H1 (cell line): ENCODE data around the gene SERPINB6. TPM values are rescaled to one million over a fixed set of nuclear protein-coding genes. Genes with fewer than 3 reads are reported as not detected.
A peak's percentile ranks its signal among the peaks of the same experiment; 100 is the strongest.

ENCODE experiments used
- CTCF ChIA-PET: fragments of 300-600 bp; sonication (Branson Sonifier 250); formaldehyde crosslinking; loops from one replicate; lab custom pipeline; 2021; ENCODE audit not compliant: partially characterized antibody; lab: Charles Lee
- POLR2A ChIA-PET: fragments of 300-600 bp; sonication (Branson Sonifier 250); formaldehyde crosslinking; loops from one replicate; lab custom pipeline; 2021; ENCODE audit warnings: inconsistent platforms; ENCODE audit not compliant: partially characterized antibody; lab: Charles Lee
- DNase-seq, 2 experiments: peaks; one replicate each; pipeline versions ENCODE4 v3.0.0 to v3.0.0-alpha.2; 2010 to 2022; ENCODE audit warnings: low spot score in 2 of 2, low read depth in 1 of 2, mixed read lengths in 1 of 2
- FAIRE-seq: peaks from 2 replicates; lab custom pipeline; 2011; peaks lifted over from hg19 to GRCh38; lab: Jason Lieb, UNC
- H2AFZ ChIP-seq: 2 replicates; pipeline ENCODE4 v1.8.1; 2012; ENCODE audit warnings: low read length, inconsistent platforms
- H2AK5ac ChIP-seq: 2 replicates; pipeline ENCODE4 v1.6.1; 2013; ENCODE audit warnings: low read depth, low read length
- H2BK120ac ChIP-seq: replicated peaks from 2 replicates; pipeline ENCODE3; 2013; ENCODE audit warnings: low read depth, low read length, inconsistent platforms
- H2BK12ac ChIP-seq: 2 replicates; pipeline ENCODE4 v1.6.1; 2013; ENCODE audit warnings: low read depth, low read length
- H2BK15ac ChIP-seq: 2 replicates; pipeline ENCODE4 v1.6.1; 2013; ENCODE audit warnings: low read length
- H2BK20ac ChIP-seq: 2 replicates; pipeline ENCODE4 v1.6.1; 2013; ENCODE audit warnings: low read length
- H2BK5ac ChIP-seq: 2 replicates; pipeline ENCODE4 v1.6.1; 2013; ENCODE audit warnings: low read depth, low read length
- H3K14ac ChIP-seq: 2 replicates; pipeline ENCODE4 v1.6.1; 2013; ENCODE audit warnings: inconsistent platforms; ENCODE audit not compliant: insufficient read length
- H3K18ac ChIP-seq: 2 replicates; pipeline ENCODE4 v1.6.1; 2013; ENCODE audit warnings: low read length; ENCODE audit errors: extremely low read depth
- H3K23ac ChIP-seq: 2 replicates; pipeline ENCODE4 v1.6.1; 2013; ENCODE audit warnings: inconsistent platforms; ENCODE audit not compliant: insufficient read length
- H3K23me2 ChIP-seq: 2 replicates; pipeline ENCODE4 v1.6.1; 2013; ENCODE audit warnings: low read depth, low read length
- H3K27ac ChIP-seq: 2 replicates; pipeline ENCODE4 v1.6.1; 2011; ENCODE audit warnings: low read depth, low read length, inconsistent platforms
- H3K27me3 ChIP-seq, 4 experiments: replicated peaks in 1 of 4; 1 replicate in 1 of 4; 2 replicates in 3 of 4; pipeline versions ENCODE4 v1.6.1 to v1.8.1; 2011 to 2013; ENCODE audit warnings: low read length in 3 of 4, mild to moderate bottlenecking in 3 of 4, inconsistent platforms in 2 of 4, mixed read lengths in 2 of 4, moderate library complexity in 1 of 4; ENCODE audit not compliant: control insufficient read depth in 3 of 4, insufficient read depth in 3 of 4; ENCODE audit errors: extremely low read depth in 1 of 4
- H3K36me3 ChIP-seq, 4 experiments: 2 replicates each; pipeline versions ENCODE4 v1.6.1 to v1.8.1; 2011 to 2013; ENCODE audit warnings: mild to moderate bottlenecking in 4 of 4, low read length in 3 of 4, moderate library complexity in 2 of 4, control low read depth in 1 of 4, inconsistent platforms in 1 of 4; ENCODE audit not compliant: insufficient read depth in 4 of 4, control insufficient read depth in 2 of 4
- H3K4ac ChIP-seq: replicated peaks from 2 replicates; pipeline ENCODE3; 2013; ENCODE audit warnings: low read length, low read depth, mixed read lengths, inconsistent platforms; ENCODE audit not compliant: insufficient read length
- H3K4me1 ChIP-seq, 4 experiments: replicated peaks in 1 of 4; 1 replicate in 1 of 4; 2 replicates in 3 of 4; pipeline versions ENCODE4 v1.6.1 to v1.8.1; 2011 to 2013; ENCODE audit warnings: low read length in 3 of 4, inconsistent platforms in 2 of 4, mixed read lengths in 1 of 4; ENCODE audit not compliant: insufficient read depth in 4 of 4, control insufficient read depth in 3 of 4
- H3K4me2 ChIP-seq, 2 experiments: 2 replicates each; pipeline versions ENCODE4 v1.6.1 to v1.8.1; 2011 to 2013; ENCODE audit warnings: low read depth in 2 of 2, low read length in 2 of 2, control low read depth in 1 of 2, inconsistent platforms in 1 of 2, mild to moderate bottlenecking in 1 of 2; ENCODE audit not compliant: insufficient read depth in 1 of 2
- H3K4me3 ChIP-seq, 4 experiments: fragments of 200-600, 300-600 bp in 1 of 4; sonication (generic), shearing (Covaris generic), sonication (Bioruptor Twin) in 1 of 4; 2 replicates each; pipeline versions ENCODE4 v1.5.1 to v1.8.1; 2011 to 2016; ENCODE audit warnings: low read length in 4 of 4, low read depth in 3 of 4, control low read depth in 2 of 4, inconsistent platforms in 2 of 4, mild to moderate bottlenecking in 2 of 4, mixed read lengths in 1 of 4, moderate library complexity in 1 of 4; ENCODE audit not compliant: insufficient read depth in 2 of 4; ENCODE audit errors: extremely low read depth in 1 of 4
- H3K56ac ChIP-seq: replicated peaks from 2 replicates; pipeline ENCODE3; 2013; ENCODE audit warnings: low read depth, mild to moderate bottlenecking, mixed read lengths, low read length, inconsistent platforms; ENCODE audit not compliant: insufficient read length
- H3K79me1 ChIP-seq: 2 replicates; pipeline ENCODE4 v1.6.1; 2013; ENCODE audit warnings: low read depth, low read length, control low read depth
- H3K79me2 ChIP-seq, 2 experiments: 2 replicates each; pipeline versions ENCODE4 v1.6.1 to v1.8.1; 2012 to 2013; ENCODE audit warnings: low read length in 2 of 2, mild to moderate bottlenecking in 2 of 2, inconsistent platforms in 1 of 2; ENCODE audit not compliant: insufficient read depth in 2 of 2, control insufficient read depth in 1 of 2
- H3K9ac ChIP-seq, 4 experiments: replicated peaks in 1 of 4; 1 replicate in 1 of 4; 2 replicates in 3 of 4; pipeline versions ENCODE4 v1.6.1 to v1.8.1; 2011 to 2013; ENCODE audit warnings: low read depth in 3 of 4, low read length in 3 of 4, control low read depth in 2 of 4, mild to moderate bottlenecking in 2 of 4, moderate library complexity in 2 of 4, inconsistent platforms in 1 of 4; ENCODE audit errors: extremely low read depth in 1 of 4
- H3K9me3 ChIP-seq, 2 experiments: 2 replicates each; pipeline versions ENCODE4 v1.6.1 to v1.8.1; 2012 to 2013; ENCODE audit warnings: mild to moderate bottlenecking in 2 of 2, moderate library complexity in 2 of 2, control low read depth in 1 of 2, inconsistent platforms in 1 of 2, low read depth in 1 of 2, low read length in 1 of 2, mixed read lengths in 1 of 2; ENCODE audit not compliant: insufficient read depth in 2 of 2
- H4K20me1 ChIP-seq, 2 experiments: replicated peaks in 1 of 2; 2 replicates each; pipeline versions ENCODE3 to v1.8.1; 2011 to 2013; ENCODE audit warnings: inconsistent platforms in 2 of 2, low read length in 2 of 2, mild to moderate bottlenecking in 1 of 2; ENCODE audit not compliant: insufficient read depth in 2 of 2, control insufficient read depth in 1 of 2
- H4K5ac ChIP-seq: 2 replicates; pipeline ENCODE4 v1.6.1; 2013; ENCODE audit warnings: low read length, low read depth, mixed read lengths, inconsistent platforms; ENCODE audit not compliant: insufficient read length
- H4K8ac ChIP-seq: 2 replicates; pipeline ENCODE4 v1.8.0; 2013; ENCODE audit warnings: mild to moderate bottlenecking, moderate library complexity, low read length, inconsistent platforms; ENCODE audit not compliant: insufficient read depth; ENCODE audit errors: extremely low read depth
- H4K91ac ChIP-seq: replicated peaks from 2 replicates; pipeline ENCODE3; 2013; ENCODE audit warnings: low read length, mixed read lengths, inconsistent platforms; ENCODE audit not compliant: insufficient read length
- ATF2 ChIP-seq: IDR thresholded peaks from 2 replicates; pipeline ENCODE4 v1.6.1; 2012; ENCODE audit warnings: low read length, inconsistent platforms
- CTCF ChIP-seq, 3 experiments: IDR thresholded peaks; 1 replicate in 2 of 3; 2 replicates in 1 of 3; pipeline versions ENCODE4 v1.5.1 to v1.6.1; 2011; ENCODE audit warnings: low read length in 3 of 3, mild to moderate bottlenecking in 3 of 3, inconsistent platforms in 2 of 3, low read depth in 1 of 3, moderate library complexity in 1 of 3; ENCODE audit not compliant: insufficient read depth in 1 of 3; ENCODE audit errors: control extremely low read depth in 1 of 3
- HDAC2 ChIP-seq, 2 experiments: fragments of 300-600 bp in 1 of 2; sonication (generic) in 1 of 2; IDR thresholded peaks; 2 replicates each; pipeline ENCODE4 v1.6.1; 2011 to 2012; ENCODE audit warnings: low read depth in 2 of 2, low read length in 2 of 2, mild to moderate bottlenecking in 2 of 2, moderate library complexity in 2 of 2, borderline replicate concordance in 1 of 2, inconsistent platforms in 1 of 2
- HDAC6 ChIP-seq: IDR thresholded peaks from one replicate; pipeline ENCODE4 v1.7.1; 2012; ENCODE audit warnings: low read depth, mild to moderate bottlenecking, inconsistent platforms, low read length, moderate library complexity
- JUN ChIP-seq: IDR thresholded peaks from 2 replicates; pipeline ENCODE4 v1.6.1; 2011; ENCODE audit warnings: low read depth, mild to moderate bottlenecking, improper control_type of control experiment, low read length
- POU5F1 ChIP-seq: IDR thresholded peaks from 2 replicates; pipeline ENCODE4 v1.6.1; 2011; ENCODE audit warnings: low read depth, mild to moderate bottlenecking, low read length, moderate library complexity
- RNF2 ChIP-seq: fragments of 200-900, 300-1000 bp; sonication (generic); IDR thresholded peaks from 2 replicates; pipeline ENCODE4 v1.7.1; 2016; ENCODE audit warnings: borderline replicate concordance, low read depth, mild to moderate bottlenecking, antibody characterized with exemption, low read length; ENCODE audit not compliant: poor library complexity, severe bottlenecking; ENCODE audit errors: missing control alignments
- SP2 ChIP-seq: IDR thresholded peaks from 2 replicates; pipeline ENCODE4 v1.6.1; 2012; ENCODE audit warnings: mild to moderate bottlenecking, low read length, inconsistent platforms
- SUZ12 ChIP-seq: fragments of 200-600 bp; sonication (generic); IDR thresholded peaks from 2 replicates; pipeline ENCODE4 v1.6.1; 2012; ENCODE audit warnings: mild to moderate bottlenecking, inconsistent platforms, low read length, moderate library complexity, mixed read lengths
- WGBS, 2 experiments: shearing (Covaris generic) in 1 of 2; methylation state at CpG; one replicate each; pipeline versions ENCODE4 v1.1.6 to v1.1.7; 2013 to 2015; ENCODE audit warnings: low lambda C conversion rate in 2 of 2, mixed read lengths in 2 of 2, inconsistent platforms in 1 of 2, low coverage in 1 of 2, missing lambda C conversion rate in 1 of 2; ENCODE audit not compliant: insufficient replicate concordance in 2 of 2, insufficient coverage in 1 of 2, insufficient read length in 1 of 2; ENCODE audit errors: extremely low coverage in 1 of 2, missing lambda C conversion rate in 1 of 2; 5-methylcytosine and 5-hydroxymethylcytosine counted together
- polyA plus RNA-seq, 7 experiments: library from polyadenylated mRNA; depleted of rRNA in 3 of 7; stranded (reverse) in 5 of 7; unstranded in 2 of 7; fragments of >200 nt in 5 of 7; fragments of 200-250 nt in 2 of 7; gene quantifications; 1 replicate in 5 of 7; 2 replicates in 1 of 7; 4 replicates in 1 of 7; pipeline versions ENCODE4 v1.2.1 to v1.2.3, GENCODE V29; 2011 to 2013; ENCODE audit warnings: missing spikeins in 2 of 7, mixed read lengths in 2 of 7
- total RNA-seq: library from RNA; stranded (reverse); fragmentation: NEBNext Ultra II Directional; extraction: Animal tissue kit (Norgen Biotek cat#: 25700); gene quantifications from 2 replicates; pipeline ENCODE4 v1.2.1, GENCODE V29; 2021

Gene SERPINB6
- total and polyA plus RNA-seq, 2 of the 8 experiments (the other 6 are each of a cell fraction or from before 2014, with no cell fraction given) = 27.2 to 29.4 TPM

DNA sequence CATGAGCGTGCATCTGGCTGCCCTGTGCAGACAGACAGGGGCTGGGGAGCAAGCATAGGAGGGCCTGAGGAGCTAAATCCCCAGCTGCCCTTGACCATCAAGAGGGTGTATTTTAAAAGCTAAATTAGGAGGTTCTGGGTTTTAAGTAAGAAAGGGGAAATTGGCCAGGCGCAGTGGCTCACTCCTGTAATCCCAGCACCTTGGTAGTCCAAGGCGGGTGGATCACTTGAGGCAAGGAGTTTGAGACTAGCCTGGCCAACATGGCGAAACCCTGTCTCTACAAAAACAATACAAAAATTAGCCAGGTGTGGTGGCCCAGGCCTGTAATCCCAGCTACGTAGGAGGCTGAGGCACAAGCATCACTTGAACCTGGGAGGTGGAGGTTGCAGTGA is 27.8 kb downstream of the SERPINB6 start:
- no peak overlapping the region for H2AK5ac ChIP-seq
- H3K18ac ChIP-seq = no peak overlapping the region
- no peak overlapping the region for H2BK120ac ChIP-seq
- no peak overlapping the region for H3K4me2 ChIP-seq
- H3K4me3 ChIP-seq = no peak overlapping the region
- no peaks in the 10 kb centered on the region for H3K27me3 ChIP-seq
- no peak overlapping the region for H2AFZ ChIP-seq
- WGBS, 2 experiments = 92% methylated on average over 5 of the region's 5 CpGs; no CpG with 5 or more reads in 1 of the 2 experiments
- no peaks in the 10 kb centered on the region for H4K20me1 ChIP-seq
- no peaks in the 10 kb centered on the region for H3K79me1 ChIP-seq
- H3K4me1 ChIP-seq = no peaks in the 10 kb centered on the region; a peak in 1 of 7 replicates
- ChIA-PET POLR2A (no interaction called here), CTCF (interaction anchor here (0.9 to 20.6 kb wide), 7 partner anchors 6 to 194 kb away, joined by 3 to 293 read pairs (median 4); partner anchors contain the start of gene SERPINB1)
- no peak overlapping the region for H3K27ac ChIP-seq
- H3K23me2 ChIP-seq = no peaks in the 10 kb centered on the region; the same call in 1 of the 2 replicates
- no peak overlapping the region for H3K23ac ChIP-seq
- H3K36me3 ChIP-seq = no peaks in the 10 kb centered on the region
- H3K4ac ChIP-seq = no peak overlapping the region
- peak overlapping the region; percentile 37; the same call in 1 of the 2 replicates for H2BK15ac ChIP-seq
- no peak overlapping the region for H2BK20ac ChIP-seq
- H4K5ac ChIP-seq = no peak overlapping the region
- no peak overlapping the region for H3K56ac ChIP-seq
- H2BK5ac ChIP-seq = no peak overlapping the region
- no peak overlapping the region for H4K8ac ChIP-seq
- no peaks in the 10 kb centered on the region; a peak in 1 of 4 replicates for H3K9me3 ChIP-seq
- FAIRE-seq (no peak), DNase-seq (peak in 1 of 2 experiments; percentile 39)
- no peaks in the 10 kb centered on the region for H3K79me2 ChIP-seq
- no peak overlapping the region for H2BK12ac ChIP-seq
- H3K9ac ChIP-seq = no peak overlapping the region
- H4K91ac ChIP-seq = peak overlapping the region; percentile 66
- no peak overlapping the region for H3K14ac ChIP-seq
- TF ChIP-seq SP2 (no peak), JUN (no peak), CTCF (IDR thresholded peaks at IDR 0.05; ENCODE audit: control extremely low read depth in 1 of 3, insufficient read depth in 1 of 3, low read depth in 1 of 3, low read length in 3 of 3) (no peak), HDAC2 (IDR thresholded peaks at IDR 0.05; ENCODE audit: borderline replicate concordance in 1 of 2, low read depth in 2 of 2, low read length in 2 of 2) (no peak), HDAC6 (no peak), RNF2 (no peak), POU5F1 (no peak), SUZ12 (no peak), ATF2 (no peak)
